ENCODE measurements around the gene HDAC7.

The HDAC7 gene

GRCh38 chr12:47769234-47770085 is 50.2 kb downstream of the HDAC7 start:
- in situ Hi-C loops (cut with HindIII; ENCODE audit: low sequenced_read_pairs): loop anchor here (10.0 kb wide), 1 partner anchor 55 kb away; no protein-coding TSS in a partner anchor
- no peak for DNase-seq (ENCODE audit: low read depth)
- H3K4me3 ChIP-seq (ENCODE audit: low read depth, low read length): no peak overlapping the region
- TF ChIP-seq CTCF (IDR thresholded peaks at IDR 0.05; ENCODE audit: low read depth, low read length, missing control alignments): no peak

- no peak for TF ChIP-seq CTCF (IDR thresholded peaks at IDR 0.05; ENCODE audit: low read depth, low read length, missing control alignments)
- peak; percentile 27 for DNase-seq (ENCODE audit: low read depth)
- in situ Hi-C loops (cut with HindIII; ENCODE audit: low sequenced_read_pairs): no loop called here
- H3K4me3 ChIP-seq (ENCODE audit: low read depth, low read length): no peak overlapping the region
Measured at GRCh38 chr12:47768323-47768811, 51.3 kb downstream of the HDAC7 start.

GRCh38 chr12:47767216-47767724 is 52.4 kb downstream of the HDAC7 start:
- in situ Hi-C loops (cut with HindIII; ENCODE audit: low sequenced_read_pairs): no loop called here
- peak; percentile 44 for TF ChIP-seq CTCF (IDR thresholded peaks at IDR 0.05; ENCODE audit: low read depth, low read length, missing control alignments)
- no peak overlapping the region for H3K4me3 ChIP-seq (ENCODE audit: low read depth, low read length)
- no peak for DNase-seq (ENCODE audit: low read depth)

GRCh38 chr12:47766502-47767215 is 53.0 kb downstream of the HDAC7 start:
- in situ Hi-C loops (cut with HindIII; ENCODE audit: low sequenced_read_pairs): no loop called here
- no peak overlapping the region for H3K4me3 ChIP-seq (ENCODE audit: low read depth, low read length)
- DNase-seq (ENCODE audit: low read depth): no peak
- TF ChIP-seq CTCF (IDR thresholded peaks at IDR 0.05; ENCODE audit: low read depth, low read length, missing control alignments): no peak

- in situ Hi-C loops (cut with HindIII; ENCODE audit: low sequenced_read_pairs): no loop called here
- TF ChIP-seq CTCF (IDR thresholded peaks at IDR 0.05; ENCODE audit: low read depth, low read length, missing control alignments): no peak
- DNase-seq (ENCODE audit: low read depth): no peak
- no peak overlapping the region for H3K4me3 ChIP-seq (ENCODE audit: low read depth, low read length)
Measured at GRCh38 chr12:47763481-47764346, 56.0 kb downstream of the HDAC7 start.
